WI38 (cell line): ENCODE data around the gene OR13C8.

ENCODE experiments used
- H3K4me3 ChIP-seq: 2 replicates; pipeline ENCODE4 v1.5.1; 2011; ENCODE audit warnings: low read depth, mild to moderate bottlenecking, control low read depth, low read length
- CTCF ChIP-seq: IDR thresholded peaks from 2 replicates; pipeline ENCODE4 v1.5.1; 2012; ENCODE audit warnings: low read depth, mild to moderate bottlenecking, control low read depth, low read length

OR13C8 gene

DNA sequence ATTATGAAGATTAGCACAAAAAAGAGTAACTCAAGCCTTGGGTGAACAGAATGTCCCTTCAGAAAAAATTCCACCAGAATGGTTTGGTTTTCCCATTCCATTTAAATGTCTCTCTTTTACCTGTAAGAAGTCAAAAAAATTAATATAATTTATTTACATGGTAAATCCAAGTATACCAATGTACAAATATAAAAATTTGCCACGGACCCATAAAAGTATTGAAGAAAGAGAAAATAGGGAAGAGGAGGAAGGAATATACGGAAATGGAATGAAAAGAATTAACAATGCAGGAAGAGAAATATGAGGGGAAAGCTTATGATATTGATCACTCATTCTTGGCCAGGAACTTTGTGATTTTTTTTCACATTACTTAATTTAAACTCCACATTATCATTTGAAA lies 49.1 kb downstream of the OR13C8 start, which contains the start of gene OR13C9:
TSS of gene OR13C9 (minus strand) at position 101 of the 400 bp plus-strand sequence. CDS start at position 101, 0 bp downstream.
- H3K4me3 ChIP-seq = no peak within 1 kb of the TSS
- TF ChIP-seq CTCF = no peak
